Measurements from ENCODE around the gene NEGR1. TPM values are rescaled to one million over a fixed set of nuclear protein-coding genes. Genes with fewer than 3 reads are reported as not detected.

NEGR1 gene
- total RNA-seq, 1 experiment from 2014 or later, result 2.9 TPM

DNA sequence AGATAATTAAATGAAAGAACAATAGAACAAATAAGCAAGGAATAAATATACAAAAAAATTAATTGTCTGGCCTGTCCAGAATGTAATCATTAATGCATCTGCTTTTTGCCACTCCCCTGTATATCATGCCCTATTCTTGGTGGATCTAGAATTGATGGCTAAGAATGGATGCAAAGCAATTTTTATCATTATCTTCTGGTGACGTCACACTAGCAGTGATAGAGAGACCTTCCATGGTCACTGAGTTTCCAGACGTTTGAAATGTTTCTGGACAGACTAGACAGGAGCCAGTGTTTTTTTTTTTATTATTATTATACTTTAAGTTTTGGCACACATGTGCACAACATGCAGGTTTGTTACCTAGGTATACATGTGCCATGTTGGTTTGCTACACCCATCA is 563.0 kb downstream of the NEGR1 start:
- TF ChIP-seq EMX1 (CRISPR knock-in tag; IDR thresholded peaks at IDR 0.05), result no peak
- TF ChIP-seq FOXK1 (CRISPR knock-in tag; IDR thresholded peaks at IDR 0.05), result no peak
- TF ChIP-seq JAZF1 (CRISPR knock-in tag; IDR thresholded peaks at IDR 0.05), result no peak
- TF ChIP-seq, protein P1, sequence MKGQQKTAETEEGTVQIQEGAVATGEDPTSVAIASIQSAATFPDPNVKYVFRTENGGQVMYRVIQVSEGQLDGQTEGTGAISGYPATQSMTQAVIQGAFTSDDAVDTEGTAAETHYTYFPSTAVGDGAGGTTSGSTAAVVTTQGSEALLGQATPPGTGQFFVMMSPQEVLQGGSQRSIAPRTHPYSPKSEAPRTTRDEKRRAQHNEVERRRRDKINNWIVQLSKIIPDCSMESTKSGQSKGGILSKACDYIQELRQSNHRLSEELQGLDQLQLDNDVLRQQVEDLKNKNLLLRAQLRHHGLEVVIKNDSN (CRISPR knock-in tag; IDR thresholded peaks at IDR 0.05), result no peak
- TF ChIP-seq ZNF121 (CRISPR knock-in tag; IDR thresholded peaks at IDR 0.05), result no peak
- no peak for TF ChIP-seq FOXP1 (CRISPR knock-in tag; IDR thresholded peaks at IDR 0.05; ENCODE audit: borderline replicate concordance)
- TF ChIP-seq, protein P2, sequence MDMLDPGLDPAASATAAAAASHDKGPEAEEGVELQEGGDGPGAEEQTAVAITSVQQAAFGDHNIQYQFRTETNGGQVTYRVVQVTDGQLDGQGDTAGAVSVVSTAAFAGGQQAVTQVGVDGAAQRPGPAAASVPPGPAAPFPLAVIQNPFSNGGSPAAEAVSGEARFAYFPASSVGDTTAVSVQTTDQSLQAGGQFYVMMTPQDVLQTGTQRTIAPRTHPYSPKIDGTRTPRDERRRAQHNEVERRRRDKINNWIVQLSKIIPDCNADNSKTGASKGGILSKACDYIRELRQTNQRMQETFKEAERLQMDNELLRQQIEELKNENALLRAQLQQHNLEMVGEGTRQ (CRISPR knock-in tag; IDR thresholded peaks at IDR 0.05), result no peak
- no peak for TF ChIP-seq ZNF396 (CRISPR knock-in tag; IDR thresholded peaks at IDR 0.05; ENCODE audit: borderline replicate concordance)
- TF ChIP-seq, protein P3, sequence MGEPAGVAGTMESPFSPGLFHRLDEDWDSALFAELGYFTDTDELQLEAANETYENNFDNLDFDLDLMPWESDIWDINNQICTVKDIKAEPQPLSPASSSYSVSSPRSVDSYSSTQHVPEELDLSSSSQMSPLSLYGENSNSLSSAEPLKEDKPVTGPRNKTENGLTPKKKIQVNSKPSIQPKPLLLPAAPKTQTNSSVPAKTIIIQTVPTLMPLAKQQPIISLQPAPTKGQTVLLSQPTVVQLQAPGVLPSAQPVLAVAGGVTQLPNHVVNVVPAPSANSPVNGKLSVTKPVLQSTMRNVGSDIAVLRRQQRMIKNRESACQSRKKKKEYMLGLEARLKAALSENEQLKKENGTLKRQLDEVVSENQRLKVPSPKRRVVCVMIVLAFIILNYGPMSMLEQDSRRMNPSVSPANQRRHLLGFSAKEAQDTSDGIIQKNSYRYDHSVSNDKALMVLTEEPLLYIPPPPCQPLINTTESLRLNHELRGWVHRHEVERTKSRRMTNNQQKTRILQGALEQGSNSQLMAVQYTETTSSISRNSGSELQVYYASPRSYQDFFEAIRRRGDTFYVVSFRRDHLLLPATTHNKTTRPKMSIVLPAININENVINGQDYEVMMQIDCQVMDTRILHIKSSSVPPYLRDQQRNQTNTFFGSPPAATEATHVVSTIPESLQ (CRISPR knock-in tag; IDR thresholded peaks at IDR 0.05), result no peak
- no peak for TF ChIP-seq CREB1 (CRISPR knock-in tag; IDR thresholded peaks at IDR 0.05)
- TF ChIP-seq, protein P4, sequence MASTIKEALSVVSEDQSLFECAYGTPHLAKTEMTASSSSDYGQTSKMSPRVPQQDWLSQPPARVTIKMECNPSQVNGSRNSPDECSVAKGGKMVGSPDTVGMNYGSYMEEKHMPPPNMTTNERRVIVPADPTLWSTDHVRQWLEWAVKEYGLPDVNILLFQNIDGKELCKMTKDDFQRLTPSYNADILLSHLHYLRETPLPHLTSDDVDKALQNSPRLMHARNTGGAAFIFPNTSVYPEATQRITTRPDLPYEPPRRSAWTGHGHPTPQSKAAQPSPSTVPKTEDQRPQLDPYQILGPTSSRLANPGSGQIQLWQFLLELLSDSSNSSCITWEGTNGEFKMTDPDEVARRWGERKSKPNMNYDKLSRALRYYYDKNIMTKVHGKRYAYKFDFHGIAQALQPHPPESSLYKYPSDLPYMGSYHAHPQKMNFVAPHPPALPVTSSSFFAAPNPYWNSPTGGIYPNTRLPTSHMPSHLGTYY (CRISPR knock-in tag; IDR thresholded peaks at IDR 0.05), result no peak
- no peak for TF ChIP-seq SOX15 (CRISPR knock-in tag; IDR thresholded peaks at IDR 0.05)
- no peak for TF ChIP-seq PRRX2 (CRISPR knock-in tag; IDR thresholded peaks at IDR 0.05)
- TF ChIP-seq, protein P5, sequence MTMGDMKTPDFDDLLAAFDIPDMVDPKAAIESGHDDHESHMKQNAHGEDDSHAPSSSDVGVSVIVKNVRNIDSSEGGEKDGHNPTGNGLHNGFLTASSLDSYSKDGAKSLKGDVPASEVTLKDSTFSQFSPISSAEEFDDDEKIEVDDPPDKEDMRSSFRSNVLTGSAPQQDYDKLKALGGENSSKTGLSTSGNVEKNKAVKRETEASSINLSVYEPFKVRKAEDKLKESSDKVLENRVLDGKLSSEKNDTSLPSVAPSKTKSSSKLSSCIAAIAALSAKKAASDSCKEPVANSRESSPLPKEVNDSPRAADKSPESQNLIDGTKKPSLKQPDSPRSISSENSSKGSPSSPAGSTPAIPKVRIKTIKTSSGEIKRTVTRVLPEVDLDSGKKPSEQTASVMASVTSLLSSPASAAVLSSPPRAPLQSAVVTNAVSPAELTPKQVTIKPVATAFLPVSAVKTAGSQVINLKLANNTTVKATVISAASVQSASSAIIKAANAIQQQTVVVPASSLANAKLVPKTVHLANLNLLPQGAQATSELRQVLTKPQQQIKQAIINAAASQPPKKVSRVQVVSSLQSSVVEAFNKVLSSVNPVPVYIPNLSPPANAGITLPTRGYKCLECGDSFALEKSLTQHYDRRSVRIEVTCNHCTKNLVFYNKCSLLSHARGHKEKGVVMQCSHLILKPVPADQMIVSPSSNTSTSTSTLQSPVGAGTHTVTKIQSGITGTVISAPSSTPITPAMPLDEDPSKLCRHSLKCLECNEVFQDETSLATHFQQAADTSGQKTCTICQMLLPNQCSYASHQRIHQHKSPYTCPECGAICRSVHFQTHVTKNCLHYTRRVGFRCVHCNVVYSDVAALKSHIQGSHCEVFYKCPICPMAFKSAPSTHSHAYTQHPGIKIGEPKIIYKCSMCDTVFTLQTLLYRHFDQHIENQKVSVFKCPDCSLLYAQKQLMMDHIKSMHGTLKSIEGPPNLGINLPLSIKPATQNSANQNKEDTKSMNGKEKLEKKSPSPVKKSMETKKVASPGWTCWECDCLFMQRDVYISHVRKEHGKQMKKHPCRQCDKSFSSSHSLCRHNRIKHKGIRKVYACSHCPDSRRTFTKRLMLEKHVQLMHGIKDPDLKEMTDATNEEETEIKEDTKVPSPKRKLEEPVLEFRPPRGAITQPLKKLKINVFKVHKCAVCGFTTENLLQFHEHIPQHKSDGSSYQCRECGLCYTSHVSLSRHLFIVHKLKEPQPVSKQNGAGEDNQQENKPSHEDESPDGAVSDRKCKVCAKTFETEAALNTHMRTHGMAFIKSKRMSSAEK (CRISPR knock-in tag; IDR thresholded peaks at IDR 0.05; ENCODE audit: borderline replicate concordance), result no peak
- TF ChIP-seq ETV6 (CRISPR knock-in tag; IDR thresholded peaks at IDR 0.05), result no peak
- TF ChIP-seq, protein P6, sequence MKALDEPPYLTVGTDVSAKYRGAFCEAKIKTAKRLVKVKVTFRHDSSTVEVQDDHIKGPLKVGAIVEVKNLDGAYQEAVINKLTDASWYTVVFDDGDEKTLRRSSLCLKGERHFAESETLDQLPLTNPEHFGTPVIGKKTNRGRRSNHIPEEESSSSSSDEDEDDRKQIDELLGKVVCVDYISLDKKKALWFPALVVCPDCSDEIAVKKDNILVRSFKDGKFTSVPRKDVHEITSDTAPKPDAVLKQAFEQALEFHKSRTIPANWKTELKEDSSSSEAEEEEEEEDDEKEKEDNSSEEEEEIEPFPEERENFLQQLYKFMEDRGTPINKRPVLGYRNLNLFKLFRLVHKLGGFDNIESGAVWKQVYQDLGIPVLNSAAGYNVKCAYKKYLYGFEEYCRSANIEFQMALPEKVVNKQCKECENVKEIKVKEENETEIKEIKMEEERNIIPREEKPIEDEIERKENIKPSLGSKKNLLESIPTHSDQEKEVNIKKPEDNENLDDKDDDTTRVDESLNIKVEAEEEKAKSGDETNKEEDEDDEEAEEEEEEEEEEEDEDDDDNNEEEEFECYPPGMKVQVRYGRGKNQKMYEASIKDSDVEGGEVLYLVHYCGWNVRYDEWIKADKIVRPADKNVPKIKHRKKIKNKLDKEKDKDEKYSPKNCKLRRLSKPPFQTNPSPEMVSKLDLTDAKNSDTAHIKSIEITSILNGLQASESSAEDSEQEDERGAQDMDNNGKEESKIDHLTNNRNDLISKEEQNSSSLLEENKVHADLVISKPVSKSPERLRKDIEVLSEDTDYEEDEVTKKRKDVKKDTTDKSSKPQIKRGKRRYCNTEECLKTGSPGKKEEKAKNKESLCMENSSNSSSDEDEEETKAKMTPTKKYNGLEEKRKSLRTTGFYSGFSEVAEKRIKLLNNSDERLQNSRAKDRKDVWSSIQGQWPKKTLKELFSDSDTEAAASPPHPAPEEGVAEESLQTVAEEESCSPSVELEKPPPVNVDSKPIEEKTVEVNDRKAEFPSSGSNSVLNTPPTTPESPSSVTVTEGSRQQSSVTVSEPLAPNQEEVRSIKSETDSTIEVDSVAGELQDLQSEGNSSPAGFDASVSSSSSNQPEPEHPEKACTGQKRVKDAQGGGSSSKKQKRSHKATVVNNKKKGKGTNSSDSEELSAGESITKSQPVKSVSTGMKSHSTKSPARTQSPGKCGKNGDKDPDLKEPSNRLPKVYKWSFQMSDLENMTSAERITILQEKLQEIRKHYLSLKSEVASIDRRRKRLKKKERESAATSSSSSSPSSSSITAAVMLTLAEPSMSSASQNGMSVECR (CRISPR knock-in tag; IDR thresholded peaks at IDR 0.05; ENCODE audit: borderline replicate concordance), result no peak
- TF ChIP-seq, protein P7, sequence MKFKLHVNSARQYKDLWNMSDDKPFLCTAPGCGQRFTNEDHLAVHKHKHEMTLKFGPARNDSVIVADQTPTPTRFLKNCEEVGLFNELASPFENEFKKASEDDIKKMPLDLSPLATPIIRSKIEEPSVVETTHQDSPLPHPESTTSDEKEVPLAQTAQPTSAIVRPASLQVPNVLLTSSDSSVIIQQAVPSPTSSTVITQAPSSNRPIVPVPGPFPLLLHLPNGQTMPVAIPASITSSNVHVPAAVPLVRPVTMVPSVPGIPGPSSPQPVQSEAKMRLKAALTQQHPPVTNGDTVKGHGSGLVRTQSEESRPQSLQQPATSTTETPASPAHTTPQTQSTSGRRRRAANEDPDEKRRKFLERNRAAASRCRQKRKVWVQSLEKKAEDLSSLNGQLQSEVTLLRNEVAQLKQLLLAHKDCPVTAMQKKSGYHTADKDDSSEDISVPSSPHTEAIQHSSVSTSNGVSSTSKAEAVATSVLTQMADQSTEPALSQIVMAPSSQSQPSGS (CRISPR knock-in tag; IDR thresholded peaks at IDR 0.05; ENCODE audit: borderline replicate concordance, low read depth), result no peak
- no peak for TF ChIP-seq TP53 (CRISPR knock-in tag; IDR thresholded peaks at IDR 0.05)
- TF ChIP-seq, protein P8, sequence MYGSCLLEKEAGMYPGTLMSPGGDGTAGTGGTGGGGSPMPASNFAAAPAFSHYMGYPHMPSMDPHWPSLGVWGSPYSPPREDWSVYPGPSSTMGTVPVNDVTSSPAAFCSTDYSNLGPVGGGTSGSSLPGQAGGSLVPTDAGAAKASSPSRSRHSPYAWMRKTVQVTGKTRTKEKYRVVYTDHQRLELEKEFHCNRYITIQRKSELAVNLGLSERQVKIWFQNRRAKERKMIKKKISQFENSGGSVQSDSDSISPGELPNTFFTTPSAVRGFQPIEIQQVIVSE (CRISPR knock-in tag; IDR thresholded peaks at IDR 0.05; ENCODE audit: borderline replicate concordance), result no peak
- Mint-ChIP-seq H3K36me3 (peaks cover 10% of the 10 kb centered on the region; the same call in 1 of the 2 replicates), H3K27ac (no peak overlapping the region), H3K9me3 (peaks cover 17% of the 10 kb centered on the region), H3K27me3 (ENCODE audit: low read depth) (no peaks in the 10 kb centered on the region), H3K4me3 (no peak overlapping the region), H3K4me1 (peaks cover 3% of the 10 kb centered on the region)
- ChIA-PET POLR2A (no interaction called here), CTCF (no interaction called here)
- ATAC-seq (no peak), DNase-seq (ENCODE audit: low spot score) (no peak)
